Activated naive CD4-positive, alpha-beta T cell treated with anti-CD3 and anti-CD28 coated beads, Interleukin-2, amount 10 ng/mL, durations not matched to agents 7 days and 5 days (primary cell): ENCODE results near the gene RXRA.

Experiments
- CTCF ChIA-PET: fragments of 350-600 bp; sonication (Branson Sonifier 250); formaldehyde crosslinking; loops from one replicate; lab custom pipeline; 2021; ENCODE audit warnings: antibody characterized with exemption; lab: Charles Lee
- DNase-seq: peaks from one replicate; pipeline ENCODE4 v3.0.0-alpha.2; 2020
- H3K27ac Mint-ChIP-seq: one replicate; pipeline ENCODE4 v1.8.0; 2021; ENCODE audit warnings: mild to moderate bottlenecking, moderate library complexity, mixed read lengths
- H3K27me3 Mint-ChIP-seq: one replicate; pipeline ENCODE4 v1.8.0; 2021; ENCODE audit warnings: mild to moderate bottlenecking, mixed read lengths
- H3K36me3 Mint-ChIP-seq: one replicate; pipeline ENCODE4 v1.8.0; 2021; ENCODE audit warnings: mixed read lengths
- H3K4me1 Mint-ChIP-seq: one replicate; pipeline ENCODE4 v1.8.0; 2021; ENCODE audit warnings: mixed read lengths
- H3K4me3 Mint-ChIP-seq: one replicate; pipeline ENCODE4 v1.8.0; 2021; ENCODE audit warnings: mild to moderate bottlenecking, moderate library complexity, mixed read lengths
- H3K9me3 Mint-ChIP-seq: one replicate; pipeline ENCODE4 v1.8.0; 2021; ENCODE audit warnings: mixed read lengths

The RXRA gene

DNA sequence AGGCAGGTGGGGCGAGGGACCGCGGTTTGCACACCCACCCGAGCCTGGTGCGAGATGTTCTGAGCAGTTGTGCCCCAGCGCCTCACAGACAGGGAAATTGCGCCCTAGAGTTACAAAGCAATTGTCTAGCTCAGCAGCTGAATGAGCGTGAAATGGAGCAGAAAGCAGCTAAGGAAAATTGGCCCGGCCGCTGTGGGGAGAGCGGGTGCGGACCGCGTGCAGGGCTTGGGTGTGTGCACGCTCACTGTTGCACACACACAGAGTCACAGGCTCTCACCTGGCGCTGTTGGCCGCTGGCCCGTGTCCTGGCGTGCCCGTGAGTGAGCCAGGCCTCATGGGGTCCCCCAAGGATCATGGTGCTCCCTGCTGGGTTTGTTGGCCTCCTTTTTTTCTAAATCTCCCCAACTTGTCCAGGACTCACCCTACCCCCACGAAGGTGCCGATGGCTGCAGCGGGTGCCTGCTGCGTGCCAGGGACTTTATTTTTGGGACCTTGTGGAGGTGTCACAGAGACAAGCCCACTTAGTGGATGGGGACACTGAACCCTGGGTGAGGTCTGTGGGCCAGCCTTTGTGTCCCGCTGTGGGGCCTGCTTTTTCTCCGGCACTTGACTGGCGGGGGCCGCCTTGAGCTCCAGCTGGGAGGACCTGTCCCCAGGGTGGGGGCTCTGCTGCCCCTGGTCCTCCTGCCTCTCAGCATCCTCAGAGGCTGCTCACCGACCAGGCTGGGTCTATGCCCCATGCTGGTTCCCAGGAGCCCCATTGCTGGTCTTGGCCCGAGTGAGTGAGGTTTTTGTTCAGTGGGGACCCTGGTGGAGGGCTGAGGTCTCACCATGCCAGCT is 5.2 kb downstream of the RXRA start:
- H3K27ac Mint-ChIP-seq = no peak overlapping the region
- no peak for DNase-seq
- H3K36me3 Mint-ChIP-seq = no peaks in the 10 kb centered on the region
- CTCF ChIA-PET = no interaction called here
- no peaks in the 10 kb centered on the region for H3K9me3 Mint-ChIP-seq
- no peaks in the 10 kb centered on the region for H3K4me1 Mint-ChIP-seq
- H3K27me3 Mint-ChIP-seq = peaks cover 42% of the 10 kb centered on the region
- no peak overlapping the region for H3K4me3 Mint-ChIP-seq

DNA sequence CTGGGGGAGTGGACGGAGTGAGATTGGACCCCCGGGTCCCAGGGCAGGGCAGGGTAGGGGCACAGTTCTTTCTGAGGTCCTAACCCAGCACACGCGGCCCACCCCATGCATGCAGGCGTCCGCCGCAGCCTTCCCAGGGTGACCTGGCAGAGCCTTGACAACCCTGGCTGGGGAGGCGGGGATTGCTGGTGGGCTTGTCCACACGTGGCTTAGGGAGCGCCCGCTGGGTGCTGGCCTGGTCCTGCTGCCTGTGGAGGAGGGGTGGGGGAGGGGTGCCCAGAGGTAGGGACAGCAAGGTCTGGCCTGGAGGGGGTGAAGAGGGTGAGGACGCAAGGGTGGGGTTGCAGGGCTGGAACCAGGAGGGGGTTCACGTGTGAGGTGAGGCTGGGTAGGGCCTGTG is 6.0 kb downstream of the RXRA start:
- H3K36me3 Mint-ChIP-seq = no peaks in the 10 kb centered on the region

DNA sequence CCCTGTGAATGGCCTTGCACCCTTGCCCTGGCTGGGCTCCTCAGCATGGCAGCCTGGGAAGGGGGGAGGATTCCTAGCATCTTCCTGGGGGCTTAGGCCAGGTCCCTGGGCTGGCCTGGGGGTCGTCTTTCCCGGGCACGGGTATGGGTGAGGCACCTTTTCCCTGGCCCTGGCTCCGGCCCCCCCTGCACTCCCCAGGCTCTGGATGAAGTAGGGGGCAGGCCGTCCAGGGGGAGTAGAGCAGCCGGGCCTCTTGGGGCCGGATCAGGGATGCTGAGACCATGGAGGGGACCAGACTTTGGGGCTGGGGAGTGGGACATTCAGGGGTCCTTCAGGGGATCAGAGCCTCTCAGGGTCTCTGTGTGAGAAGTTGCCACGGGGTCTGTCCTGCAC is 6.6 kb downstream of the RXRA start:
- Mint-ChIP-seq H3K27me3 (peaks cover 32% of the 10 kb centered on the region), H3K4me3 (no peak overlapping the region), H3K9me3 (no peaks in the 10 kb centered on the region), H3K27ac (no peak overlapping the region), H3K36me3 (no peaks in the 10 kb centered on the region), H3K4me1 (no peaks in the 10 kb centered on the region)
- no peak for DNase-seq
- CTCF ChIA-PET = no interaction called here

More for the DNA sequence above, 6.0 kb downstream of the RXRA start:
- Mint-ChIP-seq H3K27ac (no peak overlapping the region), H3K27me3 (peaks cover 38% of the 10 kb centered on the region), H3K9me3 (no peaks in the 10 kb centered on the region), H3K4me1 (no peaks in the 10 kb centered on the region), H3K4me3 (no peak overlapping the region)
- DNase-seq = no peak
- CTCF ChIA-PET = no interaction called here

DNA sequence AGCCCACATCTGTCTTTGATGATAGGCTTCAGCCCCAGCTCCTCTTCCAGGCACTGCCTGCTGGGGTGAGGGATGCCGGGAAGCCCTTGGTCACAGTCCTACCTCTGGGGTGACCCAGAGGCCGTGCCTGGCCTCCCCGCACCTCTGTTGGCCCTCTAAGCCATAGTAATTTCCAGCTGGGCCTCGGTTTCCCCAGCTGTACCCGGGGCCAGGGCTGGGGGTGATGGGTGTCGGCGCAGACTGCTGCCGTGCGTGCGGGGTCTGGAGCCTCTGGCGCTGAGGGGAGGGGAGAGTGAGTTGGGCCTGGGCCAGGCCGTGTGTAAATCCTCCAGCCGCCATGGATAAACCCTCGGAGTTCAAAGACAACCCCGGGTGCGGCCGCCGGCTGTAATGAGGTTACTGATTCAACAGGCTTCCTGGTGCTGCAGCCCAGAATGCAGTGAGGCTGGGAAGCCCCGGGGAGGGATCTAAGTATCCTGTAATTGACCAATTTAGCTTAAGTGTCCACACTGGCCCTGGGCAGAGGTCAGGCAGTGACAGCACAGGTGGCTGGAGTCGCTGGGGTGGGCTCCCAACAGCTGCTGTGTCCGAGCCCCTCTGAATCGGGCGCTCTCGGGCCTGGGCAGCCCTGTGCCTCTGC is 7.1 kb downstream of the RXRA start:
- H3K36me3 Mint-ChIP-seq = no peaks in the 10 kb centered on the region
- CTCF ChIA-PET = no interaction called here
- no peak overlapping the region for H3K27ac Mint-ChIP-seq
- H3K27me3 Mint-ChIP-seq = peaks cover 27% of the 10 kb centered on the region
- DNase-seq = no peak
- no peak overlapping the region for H3K4me3 Mint-ChIP-seq
- no peaks in the 10 kb centered on the region for H3K9me3 Mint-ChIP-seq
- no peaks in the 10 kb centered on the region for H3K4me1 Mint-ChIP-seq

DNA sequence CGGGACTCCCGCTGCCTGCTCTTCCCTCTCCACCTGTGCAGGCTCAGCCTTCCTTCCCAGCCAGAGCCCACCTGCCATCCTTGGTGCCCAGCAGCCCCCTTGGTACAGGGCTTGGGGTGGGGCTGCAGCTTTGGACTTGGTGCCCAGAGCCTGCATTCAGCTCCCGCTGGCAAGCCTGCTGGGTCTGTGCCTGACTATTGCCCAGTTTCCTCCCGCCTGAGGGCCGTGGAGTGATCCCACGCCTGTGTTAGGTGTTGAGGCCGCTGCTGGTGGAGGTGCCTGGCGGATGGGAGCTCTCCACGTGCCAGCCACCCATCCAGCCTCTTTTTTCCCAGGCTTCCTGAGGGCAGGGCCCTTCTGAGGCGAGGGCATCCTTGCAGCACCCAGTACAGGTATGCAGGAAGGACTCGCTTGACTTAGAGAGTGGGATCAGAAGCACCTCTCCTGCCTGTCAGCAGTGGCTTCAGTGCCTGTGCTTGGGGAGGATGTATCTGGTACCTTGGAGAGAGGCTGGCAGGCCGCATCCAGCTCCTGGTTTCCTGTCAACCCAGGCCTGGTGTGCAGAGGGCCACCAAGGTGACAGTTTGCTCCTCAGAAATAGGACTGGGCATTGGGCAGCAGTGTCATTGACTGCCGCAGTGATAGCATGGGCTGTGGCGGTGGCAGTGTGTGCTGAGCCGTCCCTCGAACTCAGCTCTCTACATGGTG is 7.8 kb downstream of the RXRA start:
- Mint-ChIP-seq H3K4me1 (no peaks in the 10 kb centered on the region), H3K4me3 (no peak overlapping the region), H3K9me3 (no peaks in the 10 kb centered on the region), H3K36me3 (no peaks in the 10 kb centered on the region), H3K27ac (no peak overlapping the region), H3K27me3 (peaks cover 20% of the 10 kb centered on the region)
- CTCF ChIA-PET = no interaction called here
- no peak for DNase-seq

DNA sequence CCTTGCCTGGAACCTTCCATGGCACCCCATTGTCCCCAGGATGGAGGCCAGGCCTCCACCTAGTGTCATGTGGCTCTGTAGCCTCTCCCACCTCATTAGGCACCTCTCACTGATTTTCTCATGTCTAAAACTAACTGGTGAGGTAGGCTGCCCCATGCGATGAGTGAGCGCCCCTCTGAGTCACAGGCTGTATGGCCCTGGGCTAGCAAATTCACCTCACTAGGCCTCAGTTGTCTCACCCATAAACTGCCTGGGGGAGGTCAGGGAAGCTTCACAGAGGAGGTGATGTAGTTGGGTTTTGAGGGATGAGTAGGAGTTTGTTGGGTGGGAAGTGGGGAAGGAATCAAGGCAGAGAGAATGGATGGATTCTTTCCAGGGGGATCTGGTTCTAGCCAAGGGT is 8.8 kb downstream of the RXRA start:
- Mint-ChIP-seq H3K36me3 (no peaks in the 10 kb centered on the region), H3K4me1 (no peaks in the 10 kb centered on the region), H3K9me3 (no peaks in the 10 kb centered on the region), H3K27me3 (peaks cover 10% of the 10 kb centered on the region), H3K4me3 (no peak overlapping the region), H3K27ac (no peak overlapping the region)
- DNase-seq = no peak
- CTCF ChIA-PET = no interaction called here

DNA sequence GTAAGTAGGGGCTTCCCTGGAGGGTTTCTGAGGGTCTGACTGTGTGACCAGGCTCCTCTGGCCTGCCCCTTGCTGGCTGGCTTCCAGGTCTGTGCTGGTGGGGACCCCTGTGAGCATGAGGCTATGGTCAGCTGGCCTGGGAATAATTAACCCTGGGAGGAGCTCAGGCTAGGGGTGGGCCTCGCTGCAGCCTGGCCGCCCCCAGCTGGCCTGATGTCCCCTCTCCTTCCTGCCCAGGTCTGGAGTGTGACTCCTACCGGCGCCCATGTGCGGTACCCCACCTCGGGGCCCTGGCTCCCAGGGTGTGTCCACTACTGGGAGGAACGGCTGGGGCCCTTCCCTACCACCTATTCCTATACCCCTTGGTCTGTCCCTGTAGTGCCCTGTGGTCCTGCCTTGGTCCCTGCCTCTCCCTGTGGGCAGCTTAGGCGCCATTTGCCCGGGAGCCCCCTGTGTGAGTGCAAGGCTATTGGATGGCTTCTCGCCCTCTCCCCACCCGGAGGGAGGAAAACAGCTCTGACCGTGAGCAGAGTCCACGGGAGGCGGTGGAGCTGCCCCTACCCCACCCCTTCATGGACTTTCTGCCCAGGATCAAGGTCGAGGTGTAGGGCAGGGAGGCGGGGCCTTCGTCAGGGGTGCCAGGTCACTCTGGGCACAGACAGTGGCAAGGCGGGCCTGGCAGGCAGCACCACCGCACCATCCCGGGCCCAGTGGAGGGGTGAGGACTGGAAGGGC is 9.4 kb downstream of the RXRA start:
- Mint-ChIP-seq H3K27ac (no peak overlapping the region), H3K27me3 (peaks cover 5% of the 10 kb centered on the region), H3K36me3 (no peaks in the 10 kb centered on the region), H3K4me3 (no peak overlapping the region), H3K9me3 (no peaks in the 10 kb centered on the region), H3K4me1 (no peaks in the 10 kb centered on the region)
- CTCF ChIA-PET = no interaction called here
- no peak for DNase-seq

DNA sequence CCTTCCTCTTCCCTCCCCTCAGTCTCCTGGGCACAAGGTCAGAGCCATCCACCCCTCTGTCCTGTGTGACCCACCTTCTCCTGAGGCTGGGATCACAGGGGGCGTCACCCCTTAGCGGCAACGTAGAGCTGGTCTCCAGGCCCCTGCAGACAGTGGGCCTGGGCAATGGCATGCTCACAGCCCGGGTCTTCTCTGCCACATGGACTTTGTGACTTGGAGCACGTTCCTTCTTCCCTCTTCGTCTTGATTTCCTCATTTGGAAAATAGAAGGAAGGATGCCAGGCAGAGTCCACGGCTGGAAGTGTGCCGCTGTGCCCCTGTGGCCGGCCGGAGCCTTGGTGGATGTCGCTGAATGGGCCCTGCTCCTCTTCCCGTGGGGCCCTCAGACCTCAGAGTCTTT is 10.0 kb downstream of the RXRA start:
- Mint-ChIP-seq H3K9me3 (no peaks in the 10 kb centered on the region), H3K27me3 (no peaks in the 10 kb centered on the region), H3K27ac (no peak overlapping the region), H3K4me3 (no peak overlapping the region), H3K36me3 (no peaks in the 10 kb centered on the region), H3K4me1 (no peaks in the 10 kb centered on the region)
- CTCF ChIA-PET = no interaction called here
- DNase-seq = no peak

DNA sequence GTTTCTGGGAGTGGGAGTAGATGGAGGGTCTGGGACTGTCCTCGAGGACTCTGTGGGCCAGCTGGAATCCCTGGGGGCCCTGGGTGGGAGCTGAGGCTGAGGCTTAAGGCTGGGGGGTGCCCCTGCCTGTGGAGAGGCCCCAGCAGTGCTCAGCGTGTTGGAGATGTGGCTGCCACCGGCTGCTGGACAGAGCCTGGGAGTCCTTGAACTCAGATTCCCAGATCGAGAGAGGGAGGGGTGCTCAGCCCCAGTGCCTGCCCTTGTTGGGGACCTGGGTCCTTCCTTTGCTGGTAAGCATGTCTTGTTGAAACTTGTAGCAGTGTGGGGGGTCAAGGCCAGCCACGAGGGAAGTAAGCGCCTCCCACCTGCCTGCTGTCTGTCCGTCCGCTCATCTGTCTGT is 10.7 kb downstream of the RXRA start:
- Mint-ChIP-seq H3K9me3 (no peaks in the 10 kb centered on the region), H3K4me1 (no peaks in the 10 kb centered on the region), H3K27me3 (peaks cover 4% of the 10 kb centered on the region), H3K4me3 (no peak overlapping the region), H3K27ac (no peak overlapping the region), H3K36me3 (no peaks in the 10 kb centered on the region)
- DNase-seq = no peak
- CTCF ChIA-PET = no interaction called here

DNA sequence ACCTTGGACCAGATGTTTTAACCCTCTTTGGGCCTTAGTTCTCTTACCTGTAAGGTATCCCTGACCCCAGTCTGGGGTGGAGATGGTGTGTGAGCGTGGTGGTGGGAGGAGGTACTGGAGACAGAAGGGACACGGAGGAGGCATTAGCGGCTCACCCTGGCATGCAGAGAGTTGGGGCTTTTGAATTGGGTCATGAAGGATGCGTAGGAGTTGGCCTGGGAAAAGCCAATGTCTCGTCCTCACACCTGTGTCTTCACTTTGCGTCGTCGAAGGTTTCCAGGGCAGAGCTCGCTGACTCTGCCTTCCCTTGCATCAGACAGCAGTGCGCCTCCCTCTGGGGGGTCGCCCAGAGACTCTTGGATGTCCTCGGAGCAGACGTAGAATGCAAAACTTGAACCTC is 11.2 kb downstream of the RXRA start:
- Mint-ChIP-seq H3K36me3 (no peaks in the 10 kb centered on the region), H3K4me1 (no peaks in the 10 kb centered on the region), H3K9me3 (no peaks in the 10 kb centered on the region), H3K4me3 (no peak overlapping the region), H3K27ac (no peak overlapping the region), H3K27me3 (peaks cover 8% of the 10 kb centered on the region)
- no peak for DNase-seq
- CTCF ChIA-PET = no interaction called here

DNA sequence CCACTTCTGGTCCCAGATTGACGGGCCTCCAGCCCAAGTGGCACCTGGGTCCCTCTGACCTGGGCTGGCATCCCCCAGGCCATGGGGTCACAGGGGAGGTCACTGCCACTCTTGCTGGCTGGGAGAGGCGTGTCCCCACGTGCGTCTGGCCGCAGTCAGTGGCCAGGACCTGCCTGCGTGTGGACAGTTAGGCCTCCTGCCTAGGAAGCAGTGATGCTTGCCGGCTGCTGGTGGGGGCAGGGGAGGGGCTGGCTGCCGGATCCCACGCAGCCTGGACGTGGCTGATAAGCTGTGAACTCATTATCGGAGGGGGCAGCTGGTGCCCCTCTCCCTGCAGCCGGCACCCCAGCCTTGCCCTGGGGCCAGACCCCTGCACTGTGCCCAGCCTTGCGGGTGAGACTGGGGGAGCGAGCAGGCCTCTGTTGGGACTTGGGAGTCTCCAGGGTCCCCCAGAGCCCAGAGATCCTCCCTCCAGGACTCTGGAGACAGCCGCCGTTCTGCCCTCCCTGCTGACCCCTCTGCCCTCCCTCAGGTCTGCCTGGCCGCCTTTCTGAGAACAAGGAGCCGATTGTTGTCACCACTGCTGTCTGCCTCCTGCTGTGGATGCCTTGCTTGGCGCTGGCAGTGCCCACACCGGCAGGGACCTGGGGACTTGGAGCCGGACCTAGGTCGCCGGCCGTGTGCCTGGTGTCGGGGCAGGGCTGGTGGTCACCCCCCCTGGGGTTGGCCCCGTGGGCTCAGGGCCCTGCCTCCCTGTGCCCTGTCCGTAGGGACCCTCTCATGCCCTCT is 12.3 kb downstream of the RXRA start:
- DNase-seq = no peak
- CTCF ChIA-PET = no interaction called here
- H3K4me1 Mint-ChIP-seq = peaks cover 3% of the 10 kb centered on the region
- peaks cover 8% of the 10 kb centered on the region for H3K27me3 Mint-ChIP-seq
- no peak overlapping the region for H3K4me3 Mint-ChIP-seq
- no peaks in the 10 kb centered on the region for H3K36me3 Mint-ChIP-seq
- H3K27ac Mint-ChIP-seq = no peak overlapping the region
- H3K9me3 Mint-ChIP-seq = no peaks in the 10 kb centered on the region

DNA sequence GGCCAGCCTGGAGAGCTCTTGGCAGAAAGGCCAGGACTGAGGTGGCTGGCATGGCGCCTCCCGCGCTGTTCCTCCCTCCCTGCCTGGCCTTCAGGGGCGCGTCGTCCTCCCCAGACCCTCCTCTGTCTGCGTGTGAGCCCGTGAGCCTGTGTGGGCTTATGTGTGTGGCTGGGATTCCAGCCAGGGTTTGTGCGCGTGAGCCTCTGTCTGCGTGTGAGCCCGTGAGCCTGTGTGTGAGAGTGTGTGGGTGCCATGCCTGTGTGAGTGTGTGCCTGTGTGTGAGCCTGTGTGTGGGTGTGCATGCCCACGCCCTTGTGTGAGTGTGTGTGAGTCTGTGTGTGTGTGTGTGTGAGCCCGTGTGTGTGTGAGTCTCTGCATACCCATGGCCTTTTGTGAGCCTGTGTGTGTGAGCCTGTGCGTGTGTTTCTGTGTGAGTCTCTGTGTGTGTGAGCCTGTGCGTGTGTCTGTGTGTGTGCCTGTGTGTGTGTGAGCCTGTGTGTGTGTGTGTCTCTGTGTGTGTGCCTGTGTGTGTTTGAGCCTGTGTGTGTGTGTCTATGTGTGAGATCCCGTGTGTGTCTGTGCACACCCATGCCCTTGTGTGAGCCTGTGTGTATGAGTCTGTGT is 13.0 kb downstream of the RXRA start:
- Mint-ChIP-seq H3K9me3 (no peaks in the 10 kb centered on the region), H3K4me1 (peaks cover 7% of the 10 kb centered on the region), H3K27me3 (peaks cover 8% of the 10 kb centered on the region), H3K36me3 (no peaks in the 10 kb centered on the region), H3K4me3 (no peak overlapping the region), H3K27ac (no peak overlapping the region)
- CTCF ChIA-PET = no interaction called here
- DNase-seq = no peak

DNA sequence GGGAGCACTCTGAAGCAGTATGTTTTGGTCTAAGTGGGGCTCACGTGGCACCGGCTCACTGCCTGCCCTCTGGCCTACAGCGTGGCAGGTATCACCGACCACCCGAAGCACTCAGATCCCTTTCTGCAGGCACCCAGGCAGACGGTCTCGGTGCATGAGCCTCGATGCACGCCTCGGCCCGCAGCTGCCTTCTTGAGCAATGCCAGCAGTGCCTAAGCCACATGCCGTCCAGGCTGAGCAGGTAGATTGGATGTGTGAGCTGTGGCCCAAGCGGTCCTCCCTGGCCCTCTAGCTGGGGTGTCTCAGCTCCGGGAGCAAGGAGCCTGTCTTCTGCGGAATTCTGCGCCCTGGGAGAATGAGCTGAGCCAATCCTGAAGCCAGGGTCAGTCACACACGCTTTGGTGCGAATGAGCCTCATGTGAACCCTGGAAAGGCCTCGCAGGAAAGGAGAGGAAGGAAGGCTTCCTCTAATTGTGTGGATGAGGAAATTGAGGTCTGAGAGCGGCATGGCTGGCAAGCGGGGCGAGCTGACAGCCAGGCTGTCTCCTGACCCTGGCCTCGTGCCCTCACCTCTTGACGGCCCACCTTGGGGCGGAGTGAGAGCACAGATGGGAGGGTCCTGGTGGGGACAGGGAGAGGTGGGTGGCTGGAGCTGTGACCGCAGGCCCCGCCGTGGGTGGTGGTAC is 14.4 kb downstream of the RXRA start:
- CTCF ChIA-PET = no interaction called here
- H3K36me3 Mint-ChIP-seq = no peaks in the 10 kb centered on the region
- peaks cover 8% of the 10 kb centered on the region for H3K27me3 Mint-ChIP-seq
- no peak overlapping the region for H3K4me3 Mint-ChIP-seq
- no peak overlapping the region for H3K27ac Mint-ChIP-seq
- H3K9me3 Mint-ChIP-seq = no peaks in the 10 kb centered on the region
- no peak for DNase-seq
- H3K4me1 Mint-ChIP-seq = peaks cover 12% of the 10 kb centered on the region
